Loucy (cell line): ENCODE data around the gene MOB1B.

ENCODE experiments used
- H2AFZ ChIP-seq: fragments of 200-600 bp; sonication (generic); 2 replicates; pipeline ENCODE4 v1.6.0; 2016; ENCODE audit warnings: antibody characterized with exemption, mild to moderate bottlenecking, low read length, moderate library complexity
- H3F3A ChIP-seq: fragments of 200-600 bp; 2 replicates; pipeline ENCODE4 v1.6.0; 2016; ENCODE audit warnings: antibody characterized with exemption, low read depth, mild to moderate bottlenecking
- H3K27me3 ChIP-seq: fragments of 200-600 bp; sonication (generic); 2 replicates; pipeline ENCODE4 v1.6.1; 2014; ENCODE audit warnings: low read length, mild to moderate bottlenecking; ENCODE audit not compliant: insufficient read depth, poor library complexity, severe bottlenecking
- H3K36me3 ChIP-seq: fragments of 200-600 bp; sonication (generic); 2 replicates; pipeline ENCODE4 v1.6.1; 2016; ENCODE audit warnings: low read length; ENCODE audit not compliant: insufficient read depth
- H3K4me1 ChIP-seq: fragments of 200-600 bp; sonication (generic); 2 replicates; pipeline ENCODE4 v1.5.1; 2014; ENCODE audit warnings: low read length, mild to moderate bottlenecking; ENCODE audit not compliant: insufficient read depth, poor library complexity, severe bottlenecking
- H3K4me2 ChIP-seq: fragments of 200-600 bp; sonication (generic); 2 replicates; pipeline ENCODE4 v1.6.0; 2014; ENCODE audit warnings: antibody characterized with exemption, low read length, low read depth, mild to moderate bottlenecking; ENCODE audit not compliant: poor library complexity, severe bottlenecking
- H3K4me3 ChIP-seq: fragments of 200-600 bp; sonication (generic); 2 replicates; pipeline ENCODE4 v1.5.1; 2014; ENCODE audit warnings: low read length, mild to moderate bottlenecking, mixed read lengths; ENCODE audit not compliant: poor library complexity, severe bottlenecking
- H3K79me2 ChIP-seq: fragments of 200-600 bp; sonication (generic); 2 replicates; pipeline ENCODE4 v1.6.1; 2014; ENCODE audit warnings: low read length; ENCODE audit not compliant: insufficient read depth
- H3K9ac ChIP-seq: fragments of 200-600 bp; sonication (generic); 2 replicates; pipeline ENCODE4 v1.6.0; 2014; ENCODE audit warnings: mild to moderate bottlenecking, low read depth, low read length, moderate library complexity; ENCODE audit not compliant: poor library complexity, severe bottlenecking
- H3K9me2 ChIP-seq: fragments of 200-600 bp; sonication (generic); replicated peaks from 2 replicates; pipeline ENCODE4 v1.6.1; 2016; ENCODE audit warnings: low read depth, low read length, mixed read lengths
- H3K9me3 ChIP-seq: fragments of 200-600 bp; sonication (generic); 2 replicates; pipeline ENCODE4 v1.6.1; 2014; ENCODE audit warnings: mild to moderate bottlenecking, antibody characterized with exemption, low read length, low read depth; ENCODE audit not compliant: insufficient read depth
- H4K20me1 ChIP-seq: fragments of 200-600 bp; sonication (generic); 2 replicates; pipeline ENCODE4 v1.6.0; 2014; ENCODE audit warnings: antibody characterized with exemption, low read length, mild to moderate bottlenecking; ENCODE audit not compliant: insufficient read depth, poor library complexity, severe bottlenecking
- EZH2phosphoT487 ChIP-seq: fragments of 200-600 bp; IDR thresholded peaks from 2 replicates; pipeline ENCODE4 v1.6.1; 2018; ENCODE audit warnings: antibody characterized with exemption, mild to moderate bottlenecking, moderate library complexity, borderline replicate concordance
- TF ChIP-seq, protein P1 (sequence below): fragments of 200-600 bp; sonication (generic); conservative IDR thresholded peaks from 2 replicates; pipeline ENCODE4 v1.5.1; 2014; ENCODE audit warnings: mild to moderate bottlenecking, antibody characterized with exemption, low read length

Gene MOB1B

DNA sequence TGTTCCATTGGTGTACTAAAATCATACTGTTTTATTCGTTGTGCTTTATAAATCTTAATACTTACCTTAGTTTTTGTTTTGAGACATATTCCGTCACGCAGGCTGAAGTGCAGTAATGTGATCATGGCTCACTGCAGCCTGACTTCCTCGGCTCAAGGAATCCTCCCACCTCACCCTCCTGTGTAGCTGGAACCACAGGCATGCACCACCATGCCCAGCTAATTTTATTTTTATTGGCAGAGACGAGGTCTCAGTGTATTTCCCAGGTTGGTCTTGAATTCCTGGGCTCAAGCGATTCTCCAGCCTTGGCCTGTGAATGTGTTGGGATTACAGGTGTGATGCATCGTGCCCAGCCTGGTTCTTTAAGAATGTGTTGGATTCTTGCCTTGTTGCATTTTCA lies 66.9 kb downstream of the MOB1B start:
- no peak for TF ChIP-seq EZH2phosphoT487
- TF ChIP-seq, protein P1, sequence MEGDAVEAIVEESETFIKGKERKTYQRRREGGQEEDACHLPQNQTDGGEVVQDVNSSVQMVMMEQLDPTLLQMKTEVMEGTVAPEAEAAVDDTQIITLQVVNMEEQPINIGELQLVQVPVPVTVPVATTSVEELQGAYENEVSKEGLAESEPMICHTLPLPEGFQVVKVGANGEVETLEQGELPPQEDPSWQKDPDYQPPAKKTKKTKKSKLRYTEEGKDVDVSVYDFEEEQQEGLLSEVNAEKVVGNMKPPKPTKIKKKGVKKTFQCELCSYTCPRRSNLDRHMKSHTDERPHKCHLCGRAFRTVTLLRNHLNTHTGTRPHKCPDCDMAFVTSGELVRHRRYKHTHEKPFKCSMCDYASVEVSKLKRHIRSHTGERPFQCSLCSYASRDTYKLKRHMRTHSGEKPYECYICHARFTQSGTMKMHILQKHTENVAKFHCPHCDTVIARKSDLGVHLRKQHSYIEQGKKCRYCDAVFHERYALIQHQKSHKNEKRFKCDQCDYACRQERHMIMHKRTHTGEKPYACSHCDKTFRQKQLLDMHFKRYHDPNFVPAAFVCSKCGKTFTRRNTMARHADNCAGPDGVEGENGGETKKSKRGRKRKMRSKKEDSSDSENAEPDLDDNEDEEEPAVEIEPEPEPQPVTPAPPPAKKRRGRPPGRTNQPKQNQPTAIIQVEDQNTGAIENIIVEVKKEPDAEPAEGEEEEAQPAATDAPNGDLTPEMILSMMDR, result no peak

DNA sequence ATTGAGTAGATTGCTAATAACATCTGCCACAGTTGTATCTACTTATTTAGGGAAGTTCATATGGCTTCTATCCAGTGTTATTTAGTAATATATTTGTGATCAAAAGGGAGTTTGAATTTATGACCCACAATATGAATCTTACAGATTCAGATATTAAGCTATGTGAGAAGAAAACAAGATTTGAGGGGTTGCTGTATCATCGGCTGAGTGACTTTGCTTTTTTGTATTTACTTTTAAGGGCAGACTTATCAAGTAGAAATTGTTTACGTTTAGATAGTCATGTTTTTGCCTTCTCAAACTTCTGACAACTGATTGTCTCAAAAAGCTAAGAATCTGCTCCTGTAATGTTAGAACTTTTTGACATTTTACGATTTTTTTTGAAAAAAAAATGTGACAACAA lies 74.1 kb downstream of the MOB1B start:
- Histone ChIP-seq H4K20me1 (no peaks in the 10 kb centered on the region), H3K4me1 (peaks cover under 1% of the 10 kb centered on the region), H3K4me3 (no peak overlapping the region), H3K79me2 (no peaks in the 10 kb centered on the region), H3K9me2 (no peaks in the 10 kb centered on the region), H3K9ac (no peak overlapping the region), H3K27me3 (no peaks in the 10 kb centered on the region), H3K9me3 (no peaks in the 10 kb centered on the region), H2AFZ (no peak overlapping the region), H3F3A (no peaks in the 10 kb centered on the region), H3K36me3 (peaks cover 69% of the 10 kb centered on the region), H3K4me2 (no peak overlapping the region)
- TF ChIP-seq, protein P1, result no peak
- no peak for TF ChIP-seq EZH2phosphoT487

More for the DNA sequence above, 66.9 kb downstream of the MOB1B start:
- Histone ChIP-seq H3K4me2 (no peak overlapping the region), H3K27me3 (no peaks in the 10 kb centered on the region), H3K36me3 (peaks cover 41% of the 10 kb centered on the region; the same call in 1 of the 2 replicates), H3K4me1 (peaks cover 7% of the 10 kb centered on the region), H3K9me2 (no peaks in the 10 kb centered on the region), H3K9me3 (no peaks in the 10 kb centered on the region), H3K4me3 (no peak overlapping the region), H3K9ac (no peak overlapping the region), H3K79me2 (no peaks in the 10 kb centered on the region), H4K20me1 (no peaks in the 10 kb centered on the region), H3F3A (no peaks in the 10 kb centered on the region), H2AFZ (no peak overlapping the region)

DNA sequence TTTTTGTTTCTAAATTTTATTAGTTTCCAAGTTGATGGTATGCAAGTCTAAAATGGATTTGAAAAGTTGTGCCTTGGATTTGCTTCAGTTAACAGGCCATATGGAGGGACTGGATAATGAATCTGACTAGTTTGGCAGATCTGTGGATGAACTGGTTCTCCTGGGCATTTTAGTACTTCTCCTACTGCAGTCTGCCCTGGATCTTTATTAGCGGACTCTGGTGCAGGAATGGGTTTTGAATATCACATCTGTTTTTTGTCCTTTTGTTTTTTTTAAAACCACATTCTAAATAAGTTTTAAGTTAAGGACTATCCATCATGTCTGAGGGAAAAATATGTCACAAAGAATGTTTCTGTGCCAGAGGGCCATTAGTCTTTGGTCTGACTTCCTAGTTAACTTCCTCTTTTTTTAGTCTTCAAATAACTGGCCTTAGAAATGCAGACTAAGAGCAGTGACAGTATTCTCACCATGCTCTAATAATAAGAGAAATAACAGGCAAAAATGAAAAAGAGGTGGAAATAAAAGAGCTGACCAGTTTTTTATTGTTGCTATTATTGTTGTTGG lies 77.4 kb downstream of the MOB1B start:
- TF ChIP-seq EZH2phosphoT487, result no peak
- TF ChIP-seq, protein P1, result no peak
- Histone ChIP-seq H3K4me1 (no peaks in the 10 kb centered on the region), H3K9me3 (no peaks in the 10 kb centered on the region), H3K9ac (no peak overlapping the region), H3F3A (no peaks in the 10 kb centered on the region), H3K79me2 (no peaks in the 10 kb centered on the region), H3K4me3 (no peak overlapping the region), H3K9me2 (no peaks in the 10 kb centered on the region), H2AFZ (no peak overlapping the region), H3K27me3 (no peaks in the 10 kb centered on the region), H3K4me2 (no peak overlapping the region), H3K36me3 (peaks cover 52% of the 10 kb centered on the region), H4K20me1 (no peaks in the 10 kb centered on the region)
